Astrocyte (in vitro differentiated cells and primary cell): ENCODE results near the gene PLD3. TPM values are rescaled to one million over a fixed set of nuclear protein-coding genes. Genes with fewer than 3 reads are reported as not detected.

ENCODE experiments used
- DNase-seq: peaks from one replicate; pipeline ENCODE4 v3.0.0-alpha.2; 2010; ENCODE audit warnings: low read depth
- FAIRE-seq: peaks from 2 replicates; lab custom pipeline; 2011; peaks lifted over from hg19 to GRCh38; lab: Jason Lieb, UNC
- H2AFZ ChIP-seq: 2 replicates; pipeline ENCODE4 v1.6.0; 2012; ENCODE audit warnings: low read depth, low read length, inconsistent platforms
- H3K27ac ChIP-seq: 2 replicates; pipeline ENCODE4 v1.5.1; 2011; ENCODE audit warnings: low read depth, low read length, inconsistent platforms
- H3K27me3 ChIP-seq: 2 replicates; pipeline ENCODE4 v1.6.0; 2011; ENCODE audit warnings: low read length, inconsistent platforms; ENCODE audit not compliant: insufficient read depth
- H3K36me3 ChIP-seq: 2 replicates; pipeline ENCODE4 v1.5.1; 2011; ENCODE audit warnings: low read length, inconsistent platforms; ENCODE audit not compliant: insufficient read depth
- H3K4me1 ChIP-seq: 2 replicates; pipeline ENCODE4 v1.5.1; 2011; ENCODE audit warnings: low read length, inconsistent platforms; ENCODE audit not compliant: insufficient read depth
- H3K4me2 ChIP-seq: 2 replicates; pipeline ENCODE4 v1.6.0; 2012; ENCODE audit warnings: low read length, inconsistent platforms
- H3K4me3 ChIP-seq: 2 replicates; pipeline ENCODE4 v1.5.1; 2011; ENCODE audit warnings: low read depth, mild to moderate bottlenecking, low read length, inconsistent platforms; ENCODE audit not compliant: insufficient read depth
- H3K79me2 ChIP-seq: 2 replicates; pipeline ENCODE4 v1.6.0; 2012; ENCODE audit warnings: mild to moderate bottlenecking, low read length, inconsistent platforms; ENCODE audit not compliant: insufficient read depth
- H3K9ac ChIP-seq: 2 replicates; pipeline ENCODE4 v1.6.0; 2012; ENCODE audit warnings: mild to moderate bottlenecking, low read length, inconsistent platforms
- H3K9me3 ChIP-seq: 2 replicates; pipeline ENCODE4 v1.5.1; 2012; ENCODE audit warnings: low read depth, mild to moderate bottlenecking, low read length, inconsistent platforms; ENCODE audit not compliant: insufficient read depth
- H4K20me1 ChIP-seq: 2 replicates; pipeline ENCODE4 v1.6.0; 2012; ENCODE audit warnings: low read length, inconsistent platforms; ENCODE audit not compliant: insufficient read depth
- H3K27ac Mint-ChIP-seq: one replicate; pipeline ENCODE4 v1.8.0; 2021; ENCODE audit warnings: mild to moderate bottlenecking, mixed read lengths; ENCODE audit not compliant: unreplicated experiment
- H3K27me3 Mint-ChIP-seq: one replicate; pipeline ENCODE4 v1.8.0; 2021; ENCODE audit warnings: low read depth, mixed read lengths; ENCODE audit not compliant: unreplicated experiment
- H3K36me3 Mint-ChIP-seq: one replicate; pipeline ENCODE4 v1.8.0; 2021; ENCODE audit warnings: low read depth, mixed read lengths; ENCODE audit not compliant: unreplicated experiment
- H3K4me1 Mint-ChIP-seq: one replicate; pipeline ENCODE4 v1.8.0; 2021; ENCODE audit warnings: low read depth, mixed read lengths; ENCODE audit not compliant: unreplicated experiment
- H3K4me3 Mint-ChIP-seq: one replicate; pipeline ENCODE4 v1.8.0; 2021; ENCODE audit warnings: mild to moderate bottlenecking, moderate library complexity, mixed read lengths; ENCODE audit not compliant: unreplicated experiment
- H3K9me3 Mint-ChIP-seq: one replicate; pipeline ENCODE4 v1.8.0; 2021; ENCODE audit warnings: mild to moderate bottlenecking, mixed read lengths; ENCODE audit not compliant: unreplicated experiment
- EZH2 ChIP-seq: IDR thresholded peaks from 2 replicates; pipeline ENCODE4 v1.6.1; 2012; ENCODE audit warnings: mild to moderate bottlenecking, low read length, inconsistent platforms; ENCODE audit not compliant: insufficient read depth
- total RNA-seq: library from RNA; stranded (reverse); gene quantifications from 2 replicates; pipeline ENCODE4 v1.2.1, GENCODE V29; 2021
- TF ChIP-seq, protein P1 (sequence below): IDR thresholded peaks from 2 replicates; pipeline ENCODE4 v1.5.1; 2011; ENCODE audit warnings: low read depth, mild to moderate bottlenecking, inconsistent platforms, low read length, moderate library complexity; ENCODE audit not compliant: insufficient read depth

Gene PLD3
- total RNA-seq, 1 donor from 2014 or later = 728 TPM

DNA sequence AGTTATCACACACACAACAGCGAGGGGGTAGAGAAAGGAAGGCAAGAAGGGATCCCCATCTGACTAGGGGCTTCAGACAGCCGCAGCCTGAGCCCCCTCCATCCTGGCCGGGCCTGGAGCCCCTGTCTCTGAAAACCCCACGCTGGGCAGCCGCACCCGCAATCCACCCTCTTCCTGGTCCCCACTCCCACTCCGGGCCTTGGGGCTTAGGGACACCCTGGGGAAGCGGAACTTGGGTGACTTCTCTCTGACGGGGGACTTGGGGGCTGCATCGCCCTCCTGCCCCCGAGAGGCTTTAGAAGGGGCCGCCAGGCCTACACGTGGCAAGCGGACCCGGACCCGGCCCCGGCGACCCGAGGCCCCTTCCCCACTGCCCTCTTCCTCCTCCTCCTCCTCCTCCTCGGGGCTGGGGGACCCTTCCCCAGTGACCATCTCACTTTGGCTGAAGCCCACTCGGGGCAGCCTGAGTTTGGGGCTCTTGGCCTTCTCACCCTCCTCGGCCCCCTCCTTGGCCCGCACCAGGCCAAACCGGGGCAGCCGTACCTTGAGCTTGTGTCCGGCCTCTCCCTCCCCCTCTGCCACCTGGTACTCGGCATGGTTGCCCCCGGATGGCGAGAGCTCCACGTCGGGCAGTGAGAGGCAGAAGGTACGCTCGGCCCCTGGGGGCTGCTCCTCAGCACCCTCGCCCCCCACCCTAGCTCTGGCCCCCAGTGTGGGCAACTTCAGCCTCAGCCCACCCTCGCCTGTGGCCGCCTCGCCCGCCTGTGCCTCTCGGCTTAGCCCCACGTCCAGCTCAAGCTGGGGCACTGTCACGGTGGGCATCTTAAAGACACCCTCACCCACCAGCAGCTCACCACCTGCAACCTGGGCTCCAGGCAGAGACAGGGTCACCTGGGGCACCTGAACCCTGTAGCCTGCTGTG lies 45.7 kb downstream of the PLD3 start:
- no peaks in the 10 kb centered on the region for H4K20me1 ChIP-seq
- no peaks in the 10 kb centered on the region for H3K36me3 ChIP-seq
- no peak overlapping the region for H3K27ac Mint-ChIP-seq
- H3K9ac ChIP-seq = no peak overlapping the region
- no peak overlapping the region for H3K27ac ChIP-seq
- H3K4me2 ChIP-seq = no peak overlapping the region
- DNase-seq = no peak
- FAIRE-seq = no peak
- H3K4me1 Mint-ChIP-seq = no peaks in the 10 kb centered on the region
- no peak overlapping the region for H2AFZ ChIP-seq
- H3K27me3 ChIP-seq = no peaks in the 10 kb centered on the region
- peaks cover 4% of the 10 kb centered on the region for H3K36me3 Mint-ChIP-seq
- no peak for TF ChIP-seq EZH2
- TF ChIP-seq, protein P1, sequence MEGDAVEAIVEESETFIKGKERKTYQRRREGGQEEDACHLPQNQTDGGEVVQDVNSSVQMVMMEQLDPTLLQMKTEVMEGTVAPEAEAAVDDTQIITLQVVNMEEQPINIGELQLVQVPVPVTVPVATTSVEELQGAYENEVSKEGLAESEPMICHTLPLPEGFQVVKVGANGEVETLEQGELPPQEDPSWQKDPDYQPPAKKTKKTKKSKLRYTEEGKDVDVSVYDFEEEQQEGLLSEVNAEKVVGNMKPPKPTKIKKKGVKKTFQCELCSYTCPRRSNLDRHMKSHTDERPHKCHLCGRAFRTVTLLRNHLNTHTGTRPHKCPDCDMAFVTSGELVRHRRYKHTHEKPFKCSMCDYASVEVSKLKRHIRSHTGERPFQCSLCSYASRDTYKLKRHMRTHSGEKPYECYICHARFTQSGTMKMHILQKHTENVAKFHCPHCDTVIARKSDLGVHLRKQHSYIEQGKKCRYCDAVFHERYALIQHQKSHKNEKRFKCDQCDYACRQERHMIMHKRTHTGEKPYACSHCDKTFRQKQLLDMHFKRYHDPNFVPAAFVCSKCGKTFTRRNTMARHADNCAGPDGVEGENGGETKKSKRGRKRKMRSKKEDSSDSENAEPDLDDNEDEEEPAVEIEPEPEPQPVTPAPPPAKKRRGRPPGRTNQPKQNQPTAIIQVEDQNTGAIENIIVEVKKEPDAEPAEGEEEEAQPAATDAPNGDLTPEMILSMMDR = no peak
- H3K79me2 ChIP-seq = no peaks in the 10 kb centered on the region
- peaks cover 30% of the 10 kb centered on the region for H3K27me3 Mint-ChIP-seq
- H3K4me1 ChIP-seq = no peaks in the 10 kb centered on the region
- H3K9me3 Mint-ChIP-seq = no peaks in the 10 kb centered on the region
- no peak overlapping the region for H3K4me3 ChIP-seq
- no peaks in the 10 kb centered on the region for H3K9me3 ChIP-seq
- no peak overlapping the region for H3K4me3 Mint-ChIP-seq

DNA sequence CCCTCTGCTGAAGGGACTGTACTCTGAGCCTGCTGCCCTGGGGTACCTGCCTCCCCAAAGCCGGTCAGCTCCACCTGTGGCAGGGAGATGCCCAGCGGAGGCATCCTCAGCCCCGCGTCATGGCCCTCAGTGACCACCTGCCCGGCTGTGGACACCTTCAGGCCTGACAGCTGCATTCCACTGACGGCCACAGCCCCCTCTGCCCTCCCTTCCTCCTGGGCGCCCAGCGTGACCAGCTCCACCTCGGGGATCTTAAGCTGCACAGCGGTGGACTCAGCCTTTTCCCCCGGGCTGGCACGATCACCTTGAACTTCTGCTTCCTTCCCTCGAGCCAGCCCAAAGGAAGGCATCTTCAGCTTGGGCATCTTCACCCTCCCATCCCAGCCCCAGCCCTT lies 46.3 kb downstream of the PLD3 start:
- H3K4me3 ChIP-seq = no peak overlapping the region
- no peak for DNase-seq
- no peak overlapping the region for H2AFZ ChIP-seq
- no peaks in the 10 kb centered on the region for H3K36me3 ChIP-seq
- H3K4me2 ChIP-seq = no peak overlapping the region
- H3K36me3 Mint-ChIP-seq = peaks cover 7% of the 10 kb centered on the region
- FAIRE-seq = no peak
- H3K27me3 ChIP-seq = no peaks in the 10 kb centered on the region
- no peaks in the 10 kb centered on the region for H3K9me3 ChIP-seq
- no peaks in the 10 kb centered on the region for H4K20me1 ChIP-seq
- no peak overlapping the region for H3K4me3 Mint-ChIP-seq
- H3K27me3 Mint-ChIP-seq = peaks cover 35% of the 10 kb centered on the region
- no peaks in the 10 kb centered on the region for H3K4me1 ChIP-seq
- H3K4me1 Mint-ChIP-seq = no peaks in the 10 kb centered on the region
- TF ChIP-seq EZH2 = no peak
- TF ChIP-seq, protein P1 = no peak
- no peak overlapping the region for H3K27ac ChIP-seq
- H3K27ac Mint-ChIP-seq = no peak overlapping the region
- no peak overlapping the region for H3K9ac ChIP-seq
- no peaks in the 10 kb centered on the region for H3K9me3 Mint-ChIP-seq
- no peaks in the 10 kb centered on the region for H3K79me2 ChIP-seq

DNA sequence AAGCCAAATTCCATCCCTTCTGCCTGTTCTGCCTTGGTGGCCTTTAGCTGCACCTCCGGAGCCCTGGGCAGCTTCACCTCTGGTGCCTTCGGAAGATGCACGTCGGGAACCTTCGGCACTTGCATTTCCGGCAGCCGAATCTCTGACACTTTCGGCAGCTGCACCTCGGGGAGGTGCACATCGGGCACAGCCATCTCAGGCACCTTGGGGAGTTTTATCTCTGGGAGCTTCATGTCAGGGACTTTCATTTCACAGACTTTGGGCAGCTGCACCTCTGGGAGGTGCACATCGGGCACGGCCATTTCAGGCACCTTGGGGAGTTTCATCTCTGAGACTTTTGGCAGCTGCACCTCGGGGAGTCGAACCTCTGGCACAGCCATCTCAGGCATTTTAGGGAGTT lies 47.5 kb downstream of the PLD3 start:
- DNase-seq (no peak), FAIRE-seq (no peak)
- H3K27ac Mint-ChIP-seq = peak overlapping the region; percentile 1
- Histone ChIP-seq H4K20me1 (no peaks in the 10 kb centered on the region), H3K4me2 (no peak overlapping the region), H3K9me3 (no peaks in the 10 kb centered on the region), H3K36me3 (no peaks in the 10 kb centered on the region), H3K27me3 (no peaks in the 10 kb centered on the region), H3K4me3 (no peak overlapping the region), H3K9ac (no peak overlapping the region), H3K4me1 (no peaks in the 10 kb centered on the region), H3K27ac (no peak overlapping the region), H3K79me2 (no peaks in the 10 kb centered on the region), H2AFZ (no peak overlapping the region)
- H3K27me3 Mint-ChIP-seq = peaks cover 32% of the 10 kb centered on the region
- H3K9me3 Mint-ChIP-seq = no peaks in the 10 kb centered on the region
- no peak overlapping the region for H3K4me3 Mint-ChIP-seq
- H3K4me1 Mint-ChIP-seq = no peaks in the 10 kb centered on the region
- TF ChIP-seq EZH2 = no peak
- TF ChIP-seq, protein P1 = no peak
- H3K36me3 Mint-ChIP-seq = peaks cover 4% of the 10 kb centered on the region
